GM12878 (cell line): ENCODE measurements around the gene CABP7. TPM values are rescaled to one million over a fixed set of nuclear protein-coding genes. Genes with fewer than 3 reads are reported as not detected.

ENCODE experiments used
- ATAC-seq: fragments of 200-7000 bp; cut with Tn5 transposase; 3 replicates; pipeline ENCODE4 v1.9.1; 2020; ENCODE audit warnings: mild to moderate bottlenecking, moderate library complexity
- BruUV-seq: library from RNA; stranded (reverse); fragments of 400-500 nt; replicated peaks from 2 replicates; lab custom pipeline; 2021; lab: Mats Ljungman, UMichigan
- CTCF ChIA-PET: fragments of 300-600 bp; sonication (Branson Sonifier 250); formaldehyde crosslinking; extraction: SDS; loops from one replicate; lab custom pipeline; 2021; ENCODE audit warnings: inconsistent platforms; lab: Yijun Ruan, JAX
- POLR2A ChIA-PET: fragments of 350-600 bp; formaldehyde crosslinking; extraction: SDS; loops from one replicate; lab custom pipeline; 2021; ENCODE audit warnings: inconsistent platforms; lab: Charles Lee
- RAD21 ChIA-PET: fragments of 300-600 bp; sonication (Branson Sonifier 250); formaldehyde crosslinking; loops from one replicate; lab custom pipeline; 2023; ENCODE audit warnings: antibody characterized with exemption; ENCODE audit not compliant: unreplicated experiment; lab: Charles Lee
- SMC1A ChIA-PET: fragments of 300-600 bp; sonication (Branson Sonifier 250); formaldehyde crosslinking; loops from one replicate; lab custom pipeline; 2023; ENCODE audit not compliant: unreplicated experiment, uncharacterized antibody; lab: Charles Lee
- DNase-seq: peaks from one replicate; pipeline ENCODE4 v3.0.0-alpha.2; 2011; ENCODE audit warnings: low read depth, low spot score
- FAIRE-seq: peaks from 3 replicates; lab custom pipeline; 2011; peaks lifted over from hg19 to GRCh38; lab: Jason Lieb, UNC
- H2AFZ ChIP-seq: 2 replicates; pipeline ENCODE4 v1.6.0; 2011; ENCODE audit warnings: low read depth, low read length, control low read depth; ENCODE audit not compliant: control insufficient read depth
- H3K27ac ChIP-seq: 2 replicates; pipeline ENCODE4 v1.5.1; 2011; ENCODE audit warnings: control low read depth; ENCODE audit not compliant: control insufficient read depth, insufficient read depth
- H3K27me3 ChIP-seq, 2 experiments: replicated peaks in 1 of 2; 2 replicates each; pipeline versions ENCODE4 v1.6.0 to v1.6.1; 2011; ENCODE audit warnings: low read length in 1 of 2; ENCODE audit not compliant: control insufficient read depth in 2 of 2, insufficient read depth in 2 of 2
- H3K36me3 ChIP-seq, 2 experiments: 2 replicates each; pipeline ENCODE4 v1.5.1; 2011; ENCODE audit warnings: low read length in 1 of 2; ENCODE audit not compliant: control insufficient read depth in 2 of 2, insufficient read depth in 2 of 2
- H3K4me1 ChIP-seq: 2 replicates; pipeline ENCODE4 v1.6.1; 2011; ENCODE audit warnings: mild to moderate bottlenecking, low read length, moderate library complexity, mixed read lengths; ENCODE audit not compliant: control insufficient read depth, insufficient read depth
- H3K4me2 ChIP-seq: 2 replicates; pipeline ENCODE4 v1.6.0; 2011; ENCODE audit warnings: control low read depth; ENCODE audit not compliant: control insufficient read depth, insufficient read depth
- H3K4me3 ChIP-seq: fragments of 200-600 bp; sonication (generic); 2 replicates; pipeline ENCODE4 v1.5.1; 2016
- H3K79me2 ChIP-seq: 2 replicates; pipeline ENCODE4 v1.6.0; 2011; ENCODE audit warnings: low read length; ENCODE audit not compliant: control insufficient read depth, insufficient read depth
- H3K9ac ChIP-seq: 2 replicates; pipeline ENCODE4 v1.8.0; 2011; ENCODE audit warnings: low read length, control low read depth, mixed read lengths; ENCODE audit not compliant: control insufficient read depth, insufficient read depth
- H3K9me3 ChIP-seq: replicated peaks from 3 replicates; pipeline ENCODE4 v1.5.1; 2011; ENCODE audit warnings: mild to moderate bottlenecking, low read length; ENCODE audit not compliant: control insufficient read depth, insufficient read depth
- H4K20me1 ChIP-seq: 2 replicates; pipeline ENCODE4 v1.6.0; 2011; ENCODE audit not compliant: control insufficient read depth, insufficient read depth
- CHD4 ChIP-seq: fragments of 200-600 bp; sonication (generic); IDR thresholded peaks from 2 replicates; pipeline ENCODE4 v1.6.1; 2016; ENCODE audit warnings: mild to moderate bottlenecking
- CREB1 ChIP-seq: IDR thresholded peaks from 2 replicates; pipeline ENCODE4 v1.6.1; 2012; ENCODE audit warnings: low read depth, mild to moderate bottlenecking, inconsistent platforms
- MYB ChIP-seq: fragments of 150-350 bp; IDR thresholded peaks from 2 replicates; pipeline ENCODE4 v1.6.1; 2014; ENCODE audit warnings: mild to moderate bottlenecking, low read depth, low read length, borderline replicate concordance
- NFYB ChIP-seq: IDR thresholded peaks from 2 replicates; pipeline ENCODE4 v1.6.1; 2011; ENCODE audit warnings: low read depth, mild to moderate bottlenecking, low read length, improper control_type of control experiment, moderate library complexity; ENCODE audit not compliant: insufficient read depth
- NR2C1 ChIP-seq: fragments of 450-650 bp; IDR thresholded peaks from 2 replicates; pipeline ENCODE4 v1.6.1; 2017; ENCODE audit warnings: antibody characterized with exemption, mild to moderate bottlenecking, moderate library complexity
- PAX8 ChIP-seq: fragments of 450-650 bp; IDR thresholded peaks from 2 replicates; pipeline ENCODE4 v1.6.1; 2017; ENCODE audit warnings: mild to moderate bottlenecking, moderate library complexity
- REST ChIP-seq: IDR thresholded peaks from 2 replicates; pipeline ENCODE4 v1.6.1; 2012; ENCODE audit warnings: mild to moderate bottlenecking, low read depth, low read length
- WRNIP1 ChIP-seq: IDR thresholded peaks from 2 replicates; pipeline ENCODE4 v1.6.1; 2011; ENCODE audit warnings: low read depth, low read length, improper control_type of control experiment, borderline replicate concordance
- YY1 ChIP-seq: IDR thresholded peaks from 2 replicates; pipeline ENCODE4 v1.6.1; 2011; ENCODE audit warnings: low read depth, mild to moderate bottlenecking, low read length
- ZZZ3 ChIP-seq: IDR thresholded peaks from 2 replicates; pipeline ENCODE4 v1.6.1; 2011; ENCODE audit warnings: low read depth; ENCODE audit not compliant: control insufficient read depth, insufficient read length
- WGBS: methylation state at CpG from one replicate; pipeline ENCODE4 v1.1.6; 2016; ENCODE audit warnings: low lambda C conversion rate; ENCODE audit not compliant: insufficient replicate concordance, insufficient coverage; ENCODE audit errors: missing lambda C conversion rate; 5-methylcytosine and 5-hydroxymethylcytosine counted together
- in situ Hi-C: fragments of 300-500 bp; cut with MboI; formaldehyde crosslinking; loops from 9 replicates; pipeline ENCODE4 v1.14.3; 2018; ENCODE audit warnings: mixed read lengths
- intact Hi-C: fragments of 100-400 bp; cut with micrococcal nuclease; formaldehyde crosslinking; loops from one replicate; pipeline ENCODE4 v1.14.2; 2022; ENCODE audit not compliant: unreplicated experiment
- polyA plus RNA-seq, 11 experiments: library from polyadenylated mRNA; depleted of rRNA in 4 of 11; unstranded in 6 of 11; stranded (reverse) in 5 of 11; fragments of >200 nt; fragmentation: Nextera tagmentation in 4 of 11; fragmentation: Illumina TruSeq in 1 of 11; extraction: Ambion mirVana in 4 of 11; extraction: Trizol in 1 of 11; gene quantifications; 1 replicate in 1 of 11; 2 replicates in 10 of 11; pipeline versions ENCODE4 v1.2.1 to v1.2.3, GENCODE V29; 2011 to 2016; ENCODE audit warnings: inconsistent platforms in 2 of 11, missing spikeins in 2 of 11, low read depth in 1 of 11
- total RNA-seq, 4 experiments: library from RNA; depleted of rRNA in 3 of 4; stranded (reverse); fragments of >200 nt in 3 of 4; fragmentation: Illumina TruSeq in 1 of 4; extraction: Trizol in 1 of 4; gene quantifications; 2 replicates each; pipeline versions ENCODE4 v1.2.1 to v1.2.3, GENCODE V29; 2013 to 2021
- TF ChIP-seq, protein P1 (sequence below): IDR thresholded peaks from 2 replicates; pipeline ENCODE4 v1.6.1; 2012; ENCODE audit warnings: low read depth, low read length, improper control_type of control experiment
- TF ChIP-seq, protein P2 (sequence below): fragments of 450-650 bp; IDR thresholded peaks from 2 replicates; pipeline ENCODE4 v1.6.1; 2017; ENCODE audit warnings: mild to moderate bottlenecking, moderate library complexity

Gene CABP7
- total and polyA plus RNA-seq, 10 of the 15 experiments (the other 5 are each of a cell fraction or from before 2014, with no cell fraction given): 0.02 to 0.18 (median 0.05) TPM; not detected in 5

- CTCF ChIA-PET: interaction anchor here (1.2 kb wide), 1 partner anchor 67 kb away, joined by 3 read pairs; no protein-coding TSS in a partner anchor
- Histone ChIP-seq H4K20me1 (no peaks in the 10 kb centered on the region), H3K9ac (no peak overlapping the region), H2AFZ (no peak overlapping the region), H3K4me2 (no peak overlapping the region), H3K27me3 (no peaks in the 10 kb centered on the region), H3K4me3 (no peak overlapping the region), H3K9me3 (no peaks in the 10 kb centered on the region), H3K79me2 (no peaks in the 10 kb centered on the region), H3K36me3 (no peaks in the 10 kb centered on the region), H3K4me1 (0 out of 2 replicates have a peak, but pooled peaks cover 3% of the 10 kb centered on the region), H3K27ac (no peak overlapping the region)
- no peak for DNase-seq
- RAD21 ChIA-PET: interaction anchor here (1.0 kb wide), 1 partner anchor 386 kb away, joined by 3 read pairs; no protein-coding TSS in a partner anchor
- ATAC-seq: no peak
- intact Hi-C loops (no loop called here), in situ Hi-C loops (no loop called here)
- POLR2A ChIA-PET: no interaction called here
- FAIRE-seq: no peak
- BruUV-seq: no TSS peak
- WGBS: 8% methylated on average over 19 of the region's 19 CpGs
- TF ChIP-seq WRNIP1 (no peak), CHD4 (no peak), NR2C1 (no peak), REST (no peak), CREB1 (no peak), YY1 (no peak), NFYB (no peak), PAX8 (no peak), MYB (no peak), ZZZ3 (no peak)
- TF ChIP-seq, protein P1, sequence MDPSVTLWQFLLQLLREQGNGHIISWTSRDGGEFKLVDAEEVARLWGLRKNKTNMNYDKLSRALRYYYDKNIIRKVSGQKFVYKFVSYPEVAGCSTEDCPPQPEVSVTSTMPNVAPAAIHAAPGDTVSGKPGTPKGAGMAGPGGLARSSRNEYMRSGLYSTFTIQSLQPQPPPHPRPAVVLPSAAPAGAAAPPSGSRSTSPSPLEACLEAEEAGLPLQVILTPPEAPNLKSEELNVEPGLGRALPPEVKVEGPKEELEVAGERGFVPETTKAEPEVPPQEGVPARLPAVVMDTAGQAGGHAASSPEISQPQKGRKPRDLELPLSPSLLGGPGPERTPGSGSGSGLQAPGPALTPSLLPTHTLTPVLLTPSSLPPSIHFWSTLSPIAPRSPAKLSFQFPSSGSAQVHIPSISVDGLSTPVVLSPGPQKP: no peak
- TF ChIP-seq, protein P2, sequence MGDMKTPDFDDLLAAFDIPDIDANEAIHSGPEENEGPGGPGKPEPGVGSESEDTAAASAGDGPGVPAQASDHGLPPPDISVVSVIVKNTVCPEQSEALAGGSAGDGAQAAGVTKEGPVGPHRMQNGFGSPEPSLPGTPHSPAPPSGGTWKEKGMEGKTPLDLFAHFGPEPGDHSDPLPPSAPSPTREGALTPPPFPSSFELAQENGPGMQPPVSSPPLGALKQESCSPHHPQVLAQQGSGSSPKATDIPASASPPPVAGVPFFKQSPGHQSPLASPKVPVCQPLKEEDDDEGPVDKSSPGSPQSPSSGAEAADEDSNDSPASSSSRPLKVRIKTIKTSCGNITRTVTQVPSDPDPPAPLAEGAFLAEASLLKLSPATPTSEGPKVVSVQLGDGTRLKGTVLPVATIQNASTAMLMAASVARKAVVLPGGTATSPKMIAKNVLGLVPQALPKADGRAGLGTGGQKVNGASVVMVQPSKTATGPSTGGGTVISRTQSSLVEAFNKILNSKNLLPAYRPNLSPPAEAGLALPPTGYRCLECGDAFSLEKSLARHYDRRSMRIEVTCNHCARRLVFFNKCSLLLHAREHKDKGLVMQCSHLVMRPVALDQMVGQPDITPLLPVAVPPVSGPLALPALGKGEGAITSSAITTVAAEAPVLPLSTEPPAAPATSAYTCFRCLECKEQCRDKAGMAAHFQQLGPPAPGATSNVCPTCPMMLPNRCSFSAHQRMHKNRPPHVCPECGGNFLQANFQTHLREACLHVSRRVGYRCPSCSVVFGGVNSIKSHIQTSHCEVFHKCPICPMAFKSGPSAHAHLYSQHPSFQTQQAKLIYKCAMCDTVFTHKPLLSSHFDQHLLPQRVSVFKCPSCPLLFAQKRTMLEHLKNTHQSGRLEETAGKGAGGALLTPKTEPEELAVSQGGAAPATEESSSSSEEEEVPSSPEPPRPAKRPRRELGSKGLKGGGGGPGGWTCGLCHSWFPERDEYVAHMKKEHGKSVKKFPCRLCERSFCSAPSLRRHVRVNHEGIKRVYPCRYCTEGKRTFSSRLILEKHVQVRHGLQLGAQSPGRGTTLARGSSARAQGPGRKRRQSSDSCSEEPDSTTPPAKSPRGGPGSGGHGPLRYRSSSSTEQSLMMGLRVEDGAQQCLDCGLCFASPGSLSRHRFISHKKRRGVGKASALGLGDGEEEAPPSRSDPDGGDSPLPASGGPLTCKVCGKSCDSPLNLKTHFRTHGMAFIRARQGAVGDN: no peak
- SMC1A ChIA-PET: no interaction called here
Observed at GRCh38 chr22:29702931-29703501, 16.8 kb upstream of the CABP7 start.
